HG03575 (cell line): ENCODE data around the gene LBH.

Experiments
- ATAC-seq: cut with Tn5 transposase; IDR thresholded peaks from one replicate; pipeline ENCODE4 v1.9.1; 2021; ENCODE audit not compliant: unreplicated experiment, insufficient number of reproducible peaks, low FRiP score; ENCODE audit errors: extremely low read depth

The LBH gene

DNA sequence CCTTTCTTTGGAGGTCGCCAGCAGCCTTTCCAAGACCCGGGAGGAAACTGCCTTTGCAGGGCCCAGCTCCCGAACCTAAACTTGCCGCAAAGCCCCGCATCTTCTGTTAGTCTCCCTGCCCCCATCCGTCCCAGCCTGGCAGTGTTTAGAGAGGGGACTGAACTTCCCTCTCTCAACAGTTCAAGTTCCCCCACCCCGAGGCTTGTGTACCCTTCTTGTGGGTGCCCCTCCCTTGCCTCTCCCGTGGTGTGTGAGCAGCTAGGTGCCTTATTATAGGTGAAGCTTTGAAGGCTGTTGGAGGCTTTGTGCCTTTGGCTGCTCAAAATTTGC lies 1.4 kb downstream of the LBH start:
- no peak for ATAC-seq

DNA sequence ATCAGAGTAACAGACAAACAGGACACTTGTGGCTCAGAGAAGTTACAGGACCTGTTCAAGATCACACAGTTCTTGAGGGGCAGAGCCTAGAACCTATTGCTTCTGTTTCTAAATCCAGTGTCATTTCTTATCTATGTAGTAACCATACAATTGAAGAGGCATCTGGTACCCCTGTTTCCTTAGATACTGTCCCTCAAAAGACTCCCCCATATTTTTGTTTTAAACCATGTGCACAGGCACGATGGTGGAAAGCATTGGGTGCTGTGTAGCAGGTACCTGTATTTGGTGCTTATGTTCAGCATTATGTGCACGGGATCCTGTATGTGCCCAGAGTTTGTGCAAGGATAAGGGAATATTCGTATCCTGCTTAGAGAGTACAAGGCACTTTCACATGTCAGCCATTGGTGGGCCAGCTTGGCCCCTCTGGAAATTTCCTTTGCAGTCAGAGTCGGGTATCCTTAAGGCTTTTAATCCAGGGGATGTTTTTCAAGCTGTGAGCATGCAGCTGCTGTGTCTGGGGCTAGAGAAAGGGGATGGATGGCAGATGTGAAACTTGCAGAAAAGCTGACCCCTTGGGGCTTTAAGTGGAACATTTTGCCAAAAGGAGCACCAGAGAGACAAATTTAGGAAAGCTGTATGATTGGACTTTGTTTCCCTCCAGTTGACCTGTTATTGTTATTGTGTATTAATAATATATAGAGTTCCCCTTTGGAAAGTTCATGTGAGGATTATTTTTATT lies 2.1 kb downstream of the LBH start:
- ATAC-seq = no peak

DNA sequence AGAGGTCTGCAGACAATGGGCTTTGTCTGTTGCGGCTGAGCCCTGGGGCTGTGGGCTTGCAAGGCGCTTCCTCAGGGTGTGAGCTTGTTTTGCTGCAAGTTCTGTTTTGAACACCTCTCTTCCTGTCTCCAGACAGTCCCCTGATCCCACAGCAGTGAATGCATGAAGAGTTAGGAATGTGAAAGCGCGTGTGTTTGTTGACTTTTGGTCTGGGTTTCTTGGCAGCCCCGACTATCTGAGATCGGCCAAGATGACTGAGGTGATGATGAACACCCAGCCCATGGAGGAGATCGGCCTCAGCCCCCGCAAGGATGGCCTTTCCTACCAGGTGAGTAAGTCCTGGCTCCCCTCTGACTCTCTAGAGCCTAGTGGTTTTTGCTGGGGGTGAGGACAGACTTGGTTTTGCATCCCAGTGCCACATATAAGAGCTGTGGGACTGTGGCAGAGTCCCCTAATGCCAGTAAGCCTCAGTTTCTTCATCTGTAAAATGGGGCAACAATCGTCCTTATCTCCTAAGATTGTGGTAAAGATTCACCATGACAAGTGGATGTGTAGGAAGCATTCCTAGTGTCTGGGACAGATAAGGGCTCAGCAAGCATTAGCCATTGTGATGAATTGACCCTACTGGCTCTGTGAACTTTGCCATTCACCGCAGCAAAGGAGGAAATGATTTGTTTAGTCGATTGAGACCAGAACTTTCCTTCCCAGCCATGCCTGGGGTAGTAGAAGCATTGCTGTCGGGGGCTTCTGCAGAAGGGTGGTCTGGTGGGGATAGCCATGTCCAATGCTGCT lies 3.0 kb downstream of the LBH start:
- no peak for ATAC-seq

DNA sequence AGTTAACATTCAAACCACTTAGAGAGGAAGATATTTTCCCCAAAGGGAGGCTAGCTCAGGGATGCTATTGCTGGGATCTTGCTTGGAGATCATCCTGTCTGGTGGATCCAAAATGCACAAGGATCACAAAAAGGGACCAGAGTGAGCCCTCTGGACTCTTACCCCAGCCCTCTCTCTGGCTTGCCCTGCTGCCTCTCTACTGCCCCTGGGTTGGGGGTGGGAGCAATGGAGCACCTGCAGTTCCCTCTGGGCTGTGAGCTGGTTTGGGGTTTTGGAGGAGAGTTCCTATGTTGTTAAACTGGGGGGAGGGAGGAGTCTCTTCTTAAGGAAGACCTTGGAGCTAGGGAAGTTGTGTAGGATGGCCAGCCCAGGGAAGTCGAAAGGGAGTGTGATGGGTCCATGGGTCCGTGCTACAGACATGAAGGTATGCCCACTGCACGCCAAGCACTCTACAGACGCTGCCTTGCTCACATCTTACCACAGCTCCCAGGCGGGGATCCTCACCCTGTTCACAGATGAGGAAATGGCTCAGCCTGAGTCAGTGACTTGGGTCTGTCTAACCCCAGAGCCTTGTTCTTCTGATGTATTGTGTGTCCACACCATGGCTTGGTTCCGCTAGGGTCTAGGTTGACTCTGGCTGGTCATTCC lies 3.8 kb downstream of the LBH start:
- no peak for ATAC-seq

DNA sequence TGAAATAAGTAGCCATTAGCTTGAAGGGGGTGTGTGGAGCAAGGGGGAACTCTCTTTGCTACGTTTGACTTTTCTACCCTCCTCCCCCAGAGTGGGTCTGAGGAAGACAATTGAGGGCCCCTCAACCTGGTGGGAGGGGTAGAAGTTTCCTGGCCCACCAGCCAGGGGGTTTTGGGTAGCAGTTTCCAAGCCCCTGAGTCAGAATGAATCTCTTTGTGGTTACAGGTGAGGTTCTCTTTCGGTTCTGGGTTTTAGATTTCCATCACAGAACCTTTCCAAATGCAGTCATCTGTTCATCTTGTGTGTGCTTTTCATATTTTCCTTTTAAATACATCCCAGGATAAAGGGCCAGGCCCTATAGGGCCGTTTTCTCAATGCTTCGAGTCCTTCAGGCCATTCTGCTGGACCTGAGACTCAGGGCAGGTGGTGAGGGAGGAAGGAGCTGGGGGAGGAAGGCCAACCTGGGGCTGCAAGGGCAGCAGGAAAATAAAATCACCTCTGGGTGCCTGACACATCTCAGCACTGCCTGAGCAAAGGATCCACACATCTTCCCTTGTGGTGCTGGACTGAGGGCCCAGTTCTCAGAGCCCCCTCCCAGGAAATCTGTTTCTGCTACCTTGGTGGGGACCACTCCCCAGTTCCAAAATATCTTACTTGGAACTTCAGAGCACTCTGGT lies 4.7 kb downstream of the LBH start:
- ATAC-seq = no peak

DNA sequence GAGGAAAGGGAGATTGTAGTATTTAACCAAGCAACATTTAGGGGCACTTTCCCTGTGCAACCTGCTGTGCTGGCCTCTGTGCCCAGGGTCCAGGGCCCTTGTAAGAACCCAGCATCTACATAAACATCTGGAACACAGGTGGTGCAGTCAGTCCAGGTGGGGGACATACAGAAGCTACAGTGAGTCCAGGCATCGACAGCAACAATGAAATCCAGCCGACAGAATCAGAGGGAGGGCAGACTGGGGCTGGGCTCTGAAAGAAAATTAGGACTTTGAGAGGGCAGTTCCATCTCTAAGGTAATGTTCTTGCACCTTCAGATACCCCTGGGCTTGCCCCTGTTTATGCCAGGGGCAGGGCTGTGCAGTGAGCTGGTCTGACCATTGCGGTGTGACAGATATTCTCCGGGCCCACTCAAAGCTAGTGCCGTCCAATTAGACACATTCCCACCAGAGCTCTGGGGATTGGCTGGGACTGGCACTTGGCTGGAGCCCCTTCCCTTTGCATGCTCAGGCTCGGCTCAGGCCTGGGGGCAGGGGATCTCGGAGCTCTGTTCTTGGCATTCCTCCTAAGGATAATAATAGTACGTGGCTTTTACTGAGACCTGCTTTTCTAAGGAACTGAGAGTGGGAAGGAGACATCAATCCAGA lies 5.4 kb downstream of the LBH start:
- no peak for ATAC-seq

DNA sequence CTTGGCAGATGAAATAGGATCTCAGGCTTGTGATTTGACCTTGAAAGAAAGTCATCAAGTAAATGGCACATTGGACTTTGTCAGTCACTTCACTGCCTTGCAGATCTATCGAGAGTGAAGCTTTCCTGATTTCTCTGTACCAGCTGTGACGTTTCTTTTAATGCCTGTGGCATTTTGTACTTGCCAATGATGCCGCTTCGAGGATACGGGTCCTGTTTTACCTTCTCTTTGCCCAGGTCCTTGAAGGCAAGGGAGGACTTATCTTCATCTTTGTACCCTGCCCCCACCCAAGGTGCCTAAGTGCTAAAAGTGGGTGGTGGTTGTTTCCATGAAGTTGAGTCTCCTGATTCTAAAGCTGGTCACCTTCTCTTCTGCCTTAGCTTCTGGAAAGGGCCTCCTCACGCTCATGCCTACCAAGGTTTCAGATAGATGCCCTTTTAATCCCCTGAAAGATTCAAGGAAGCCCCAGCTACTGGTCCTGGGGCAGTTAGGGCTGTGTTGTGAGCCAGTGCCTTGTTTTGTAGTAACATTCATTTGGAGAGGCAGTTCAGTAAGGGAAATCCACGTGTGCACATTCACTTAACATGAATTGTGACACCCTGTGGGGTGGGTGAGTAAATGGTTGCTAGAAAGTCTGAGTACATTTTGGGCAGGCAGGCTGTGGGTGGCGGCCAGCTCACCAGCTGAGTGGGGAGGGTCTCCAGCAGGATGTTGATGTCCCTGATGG lies 6.1 kb downstream of the LBH start:
- no peak for ATAC-seq

DNA sequence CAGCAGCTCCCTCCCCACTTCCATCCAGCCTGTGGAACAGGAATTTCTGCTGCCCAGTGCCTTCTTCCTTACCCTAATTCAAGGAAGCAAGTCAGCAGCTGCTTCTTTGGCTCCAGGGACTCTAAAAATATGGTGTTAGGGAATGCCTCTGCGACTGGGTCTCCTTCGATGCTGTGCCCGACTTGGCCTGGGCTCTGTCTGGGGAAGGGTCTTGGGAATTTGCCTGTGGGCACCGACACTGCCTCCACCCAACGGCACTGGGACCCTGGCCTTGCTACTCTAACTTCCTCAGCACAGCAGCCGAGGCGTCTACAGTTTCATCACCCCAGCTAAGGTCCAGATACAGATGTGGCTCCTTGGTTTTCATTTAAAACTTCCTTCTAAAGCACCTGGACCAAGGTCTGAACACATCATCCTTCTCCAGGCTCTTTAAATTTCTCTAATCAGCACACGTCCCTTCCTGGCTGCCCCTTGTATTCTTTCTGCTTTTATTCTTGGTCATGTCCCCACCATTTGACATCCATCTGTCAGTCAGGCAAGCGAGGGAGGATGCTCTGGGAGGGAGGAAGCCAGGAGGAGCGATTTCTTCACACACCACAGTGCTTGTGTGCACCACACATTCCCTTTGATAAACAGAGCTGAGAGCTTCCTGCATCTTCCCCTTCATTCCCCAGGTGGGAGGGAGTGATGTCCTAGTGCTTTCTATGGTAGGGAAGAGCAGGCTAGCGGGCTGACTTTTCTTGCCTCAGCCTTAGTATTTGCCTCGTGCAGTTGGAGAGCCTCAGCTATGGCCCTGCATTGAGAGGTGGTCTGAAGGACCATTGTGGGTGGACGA lies 6.8 kb downstream of the LBH start:
- no peak for ATAC-seq

DNA sequence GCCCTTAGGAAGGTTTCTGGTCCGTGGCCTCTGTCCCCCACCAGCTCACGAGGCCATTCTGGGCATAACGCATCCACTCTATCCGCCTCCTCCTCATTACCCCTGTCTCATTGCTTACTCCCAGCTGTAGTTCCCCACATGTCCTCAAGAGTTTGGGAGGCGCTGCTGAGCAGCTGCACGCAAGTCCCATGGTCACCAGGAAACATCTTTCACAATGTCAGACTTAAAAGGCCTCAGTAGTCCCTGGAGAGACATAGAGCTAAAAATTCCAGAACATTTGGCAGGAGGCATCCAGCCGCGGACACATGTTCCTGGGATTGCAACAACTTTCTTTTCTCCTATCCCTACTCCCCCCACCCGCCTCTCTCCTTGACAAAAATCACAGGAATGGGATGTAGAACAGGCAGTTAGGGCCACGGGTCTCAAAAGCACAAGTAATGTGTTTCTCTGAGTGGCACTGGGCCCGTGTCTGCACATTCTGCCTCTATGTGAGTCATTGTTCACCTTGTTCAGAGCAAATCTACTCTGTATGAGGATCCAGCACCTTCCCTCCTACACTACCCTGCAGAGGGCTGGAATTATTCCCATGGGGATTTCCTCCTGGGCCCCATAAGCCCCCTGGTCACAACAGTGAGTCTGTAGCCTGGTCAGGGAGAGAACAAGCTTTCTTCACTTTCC lies 8.1 kb downstream of the LBH start:
- ATAC-seq = no peak

DNA sequence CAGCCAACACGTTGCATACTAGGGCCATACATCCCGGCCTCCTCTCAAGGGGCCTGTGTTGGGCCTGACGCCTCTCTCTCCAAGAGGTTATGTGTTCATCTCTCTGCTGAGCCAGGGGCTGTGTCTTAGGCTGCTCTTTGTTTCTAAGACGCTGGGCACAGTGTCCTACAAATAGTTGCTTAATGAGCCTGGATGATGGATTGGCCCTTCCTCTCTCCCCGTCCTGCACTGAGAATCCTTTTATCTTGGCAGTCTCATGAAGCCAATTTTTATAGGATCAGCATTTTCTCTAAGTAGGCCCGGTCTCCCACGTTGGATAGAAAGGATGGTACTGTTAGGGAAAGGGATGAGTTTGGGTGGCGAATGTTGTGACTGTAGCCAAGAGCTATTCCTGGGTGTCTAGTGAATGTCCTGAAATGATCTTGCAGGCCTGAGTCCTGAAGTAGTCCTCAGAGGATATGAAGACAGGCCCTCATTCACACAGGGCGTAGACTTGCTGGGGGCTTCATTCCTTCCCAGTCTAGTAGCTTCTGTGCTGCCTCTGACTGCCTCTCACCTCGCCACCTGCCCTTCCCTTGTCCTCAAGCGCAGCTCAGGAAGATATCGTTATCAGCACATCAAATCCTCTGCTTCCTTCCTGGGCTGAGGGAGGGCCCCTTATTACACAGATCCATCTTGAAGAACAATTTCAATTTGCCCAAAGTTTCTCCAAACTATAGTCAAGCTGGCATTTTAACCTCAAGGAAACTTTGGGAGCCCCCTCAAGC lies 8.8 kb downstream of the LBH start:
- ATAC-seq = no peak

DNA sequence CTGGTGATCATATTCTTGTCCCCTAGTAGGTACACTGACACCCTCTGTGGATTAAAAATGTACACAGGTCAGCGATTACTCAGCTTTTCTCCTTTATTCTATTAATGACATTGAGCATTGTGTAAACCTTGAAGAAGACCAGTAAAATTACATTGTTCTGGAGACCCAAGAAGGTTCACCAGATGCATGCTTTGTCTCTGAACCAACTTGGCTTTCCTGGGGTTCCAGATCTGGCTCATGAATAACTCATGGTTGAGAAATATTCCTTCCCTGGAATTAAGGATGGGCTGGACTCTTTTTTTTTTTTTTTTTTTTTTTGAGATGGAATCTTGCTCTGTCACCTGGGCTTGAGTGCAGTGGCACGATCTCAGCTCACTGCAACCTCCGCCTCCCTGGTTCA lies 11.9 kb downstream of the LBH start:
- ATAC-seq = no peak

DNA sequence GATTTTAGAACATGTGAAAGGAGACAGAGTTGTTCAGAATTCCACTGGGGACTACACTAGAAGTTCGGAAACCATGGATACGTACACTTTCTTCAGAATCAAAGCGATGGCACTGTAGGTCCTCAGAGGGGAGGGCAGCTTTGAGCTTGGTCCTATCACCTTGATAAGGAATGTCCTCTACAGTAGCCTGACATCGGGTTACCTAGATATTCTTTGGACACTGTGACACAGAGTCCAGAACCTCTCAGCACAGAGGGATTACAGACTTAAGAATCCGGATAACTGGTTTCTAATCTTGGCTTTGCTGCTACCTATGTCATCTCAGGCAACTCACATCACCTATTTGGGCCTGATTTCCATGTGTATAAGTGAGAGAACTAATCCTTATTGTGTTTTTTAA lies 14.0 kb downstream of the LBH start:
- ATAC-seq = no peak

DNA sequence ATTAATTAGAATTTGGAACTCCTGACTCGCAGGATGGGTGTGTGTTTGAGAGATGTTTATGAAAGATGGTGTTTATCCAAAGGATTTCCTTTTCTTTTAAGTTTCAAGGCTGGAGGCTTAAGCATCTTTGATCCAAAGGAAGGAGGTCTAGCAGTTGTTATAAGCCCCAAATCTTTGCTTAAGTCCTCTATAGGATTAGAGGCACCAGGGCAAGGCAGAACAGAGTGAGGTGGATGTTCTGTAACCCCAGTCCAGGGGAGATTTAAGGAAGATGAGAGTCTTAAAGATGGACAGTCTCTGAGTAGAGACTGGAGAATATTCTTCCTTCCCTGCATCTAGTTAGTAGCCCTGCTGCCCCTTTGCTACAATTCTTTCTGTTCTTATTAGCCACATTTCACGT lies 17.5 kb downstream of the LBH start:
- no peak for ATAC-seq

DNA sequence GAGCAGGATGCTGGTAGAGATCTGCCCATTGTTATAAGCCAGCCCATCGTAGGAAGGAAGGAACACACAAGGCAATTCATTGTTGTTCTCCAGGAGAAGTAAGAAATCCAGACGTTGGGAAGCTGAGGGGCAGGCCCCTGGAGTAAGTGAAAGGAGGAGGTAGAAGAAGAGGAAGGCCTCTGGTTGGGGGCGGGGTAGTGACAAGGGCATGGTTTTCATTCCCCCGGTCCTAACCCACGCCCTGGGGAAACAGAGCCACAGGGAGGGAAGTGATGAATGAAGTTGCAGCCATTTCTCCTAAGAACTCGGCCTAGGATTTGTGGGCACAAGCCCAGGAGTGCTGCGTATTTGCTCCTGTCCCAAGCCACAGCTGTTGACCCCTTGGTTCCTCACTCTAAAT lies 18.0 kb downstream of the LBH start:
- ATAC-seq = no peak

DNA sequence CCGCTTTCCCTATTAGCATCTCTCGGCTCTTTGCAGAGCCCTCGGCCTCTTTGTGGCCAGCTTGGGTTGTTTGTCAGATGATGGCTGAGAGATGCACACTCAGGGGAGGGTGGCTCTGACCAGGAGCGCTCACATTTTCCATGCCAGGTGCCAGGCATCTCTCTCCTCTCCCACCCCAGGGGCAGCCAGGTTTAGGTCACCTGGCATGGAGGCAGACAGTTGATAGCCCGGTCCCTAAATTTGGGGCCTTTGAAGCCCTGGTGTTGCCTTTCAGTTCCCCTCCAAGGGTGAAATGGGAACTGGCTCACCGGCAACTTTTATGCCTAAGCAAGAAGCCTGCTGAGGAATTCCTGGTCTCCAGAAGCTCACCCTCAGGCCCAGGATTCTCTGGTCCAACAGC lies 19.1 kb downstream of the LBH start:
- ATAC-seq = no peak

DNA sequence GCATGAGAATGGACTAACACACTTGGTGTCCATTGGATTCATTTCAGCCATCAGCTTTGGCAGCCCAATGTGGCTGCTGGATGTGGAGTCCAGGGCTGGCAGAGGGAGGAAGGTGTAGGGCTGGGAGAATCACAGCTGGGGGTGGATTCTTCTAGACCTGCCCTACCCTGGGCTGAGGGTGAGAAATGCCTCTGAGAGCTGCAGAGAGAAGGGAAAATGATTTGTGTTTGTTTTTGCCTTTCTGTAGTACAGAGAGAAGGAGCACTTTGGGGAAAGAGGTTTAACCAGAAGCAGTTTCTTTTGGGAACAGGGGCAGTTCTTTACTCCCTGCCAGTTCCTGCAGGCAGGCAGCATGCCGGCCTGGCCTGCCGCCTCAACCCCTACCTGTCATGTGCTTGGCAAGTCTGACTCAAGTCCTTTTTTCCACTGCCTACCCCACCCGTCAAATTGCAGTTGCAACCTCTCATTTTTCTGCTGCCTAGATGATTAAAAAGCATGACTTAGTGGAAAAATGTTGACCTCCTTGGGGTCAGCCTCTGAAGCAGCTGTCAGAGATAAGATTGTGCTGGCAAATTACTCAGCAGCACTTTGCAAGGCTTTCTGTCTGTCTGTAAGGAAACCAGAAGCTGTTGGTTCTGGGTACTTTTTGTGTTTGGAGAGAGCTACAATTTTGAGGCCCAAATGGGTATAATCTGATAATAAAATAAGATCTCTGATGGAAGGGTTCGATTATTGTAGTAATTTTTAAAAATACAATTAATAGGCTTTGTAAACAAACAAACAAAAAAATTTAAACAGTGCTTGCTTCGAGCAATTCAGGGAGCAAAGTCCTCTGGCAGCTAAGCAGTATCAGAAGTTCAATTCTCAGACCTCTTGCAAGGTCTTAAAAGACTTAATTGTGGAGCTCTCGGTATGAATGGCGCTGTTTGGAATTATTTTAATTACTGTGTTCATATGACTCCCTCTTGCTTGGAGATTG lies 21.7 kb downstream of the LBH start:
- ATAC-seq = no peak
